Kidney epithelial cell (primary cell): Measurements from ENCODE around the gene ZNF428. TPM values are rescaled to one million over a fixed set of nuclear protein-coding genes. Genes with fewer than 3 reads are reported as not detected.

Source experiments
- DNase-seq: peaks from one replicate; pipeline ENCODE4 v3.0.0-alpha.2; 2010; ENCODE audit warnings: low read depth
- H3K27me3 ChIP-seq: 2 replicates; pipeline ENCODE4 v1.6.0; 2011; ENCODE audit warnings: low read length; ENCODE audit not compliant: control insufficient read depth, insufficient read depth
- H3K36me3 ChIP-seq: 2 replicates; pipeline ENCODE4 v1.5.1; 2011; ENCODE audit warnings: low read length; ENCODE audit not compliant: control insufficient read depth, insufficient read depth
- H3K4me3 ChIP-seq: 2 replicates; pipeline ENCODE4 v1.5.1; 2011; ENCODE audit warnings: low read depth, mild to moderate bottlenecking, control low read depth, low read length
- CTCF ChIP-seq: IDR thresholded peaks from 2 replicates; pipeline ENCODE4 v1.5.1; 2011; ENCODE audit warnings: mild to moderate bottlenecking, moderate library complexity, low read length, control low read depth, inconsistent platforms; ENCODE audit not compliant: insufficient read depth, poor library complexity, severe bottlenecking
- total RNA-seq: library from RNA; depleted of rRNA; stranded (reverse); fragments of >200 nt; gene quantifications from 2 replicates; pipeline ENCODE4 v1.2.3, GENCODE V29; 2015

Gene ZNF428
- total RNA-seq, 1 donor from 2014 or later = 82.2 TPM

GRCh38 chr19:43596842-43597461, 22.5 kb downstream of the ZNF428 start:
- no peak for TF ChIP-seq CTCF
- no peaks in the 10 kb centered on the region for H3K27me3 ChIP-seq

GRCh38 chr19:43595999-43596841, 23.2 kb downstream of the ZNF428 start, which contains the start of the genes IRGQ and ZNF576:
Gene IRGQ (minus strand): TSS chr19:43596134. CDS start chr19:43595338, 796 bp downstream.
Gene ZNF576 (plus strand): TSS chr19:43596595. CDS start chr19:43597109, 514 bp downstream.
- peaks cover 2% of the 10 kb centered on the region for H3K36me3 ChIP-seq
- peak within 1 kb of the TSS; percentile 67 for H3K4me3 ChIP-seq
- H3K27me3 ChIP-seq = no peaks in the 10 kb centered on the region
- no peak for TF ChIP-seq CTCF
- peak; percentile 98 for DNase-seq

More at GRCh38 chr19:43596842-43597461, 22.5 kb downstream of the ZNF428 start:
- H3K4me3 ChIP-seq = peak overlapping the region; percentile 63
- no peak for DNase-seq
- peaks cover 2% of the 10 kb centered on the region for H3K36me3 ChIP-seq

GRCh38 chr19:43595605-43595998, 23.8 kb downstream of the ZNF428 start:
- no peak for DNase-seq
- no peaks in the 10 kb centered on the region for H3K27me3 ChIP-seq
- peak overlapping the region; percentile 67 for H3K4me3 ChIP-seq
- H3K36me3 ChIP-seq = peaks cover 2% of the 10 kb centered on the region
- TF ChIP-seq CTCF = no peak

- peaks cover 2% of the 10 kb centered on the region for H3K36me3 ChIP-seq
Measured at GRCh38 chr19:43594710-43595604, 24.5 kb downstream of the ZNF428 start.

More at GRCh38 chr19:43594710-43595604, 24.5 kb downstream of the ZNF428 start:
- TF ChIP-seq CTCF = peak; percentile 92
- DNase-seq = peak; percentile 32
- H3K4me3 ChIP-seq = peak overlapping the region; percentile 67
- no peaks in the 10 kb centered on the region for H3K27me3 ChIP-seq
